GM18951 (cell line): ENCODE measurements around the gene DNAJB6.

ENCODE experiments used
- POLR2A ChIP-seq: IDR thresholded peaks from 4 replicates; pipeline ENCODE4 v1.6.1; 2011; ENCODE audit warnings: mild to moderate bottlenecking; ENCODE audit not compliant: insufficient read length, insufficient read depth; ENCODE audit errors: extremely low read depth
- in situ Hi-C: fragments of 300-500 bp; cut with MboI; formaldehyde crosslinking; loops from one replicate; pipeline ENCODE4 v1.12.0; 2022; ENCODE audit warnings: low sequenced_read_pairs, mixed read lengths, inconsistent platforms; ENCODE audit not compliant: unreplicated experiment

DNAJB6 gene

DNA sequence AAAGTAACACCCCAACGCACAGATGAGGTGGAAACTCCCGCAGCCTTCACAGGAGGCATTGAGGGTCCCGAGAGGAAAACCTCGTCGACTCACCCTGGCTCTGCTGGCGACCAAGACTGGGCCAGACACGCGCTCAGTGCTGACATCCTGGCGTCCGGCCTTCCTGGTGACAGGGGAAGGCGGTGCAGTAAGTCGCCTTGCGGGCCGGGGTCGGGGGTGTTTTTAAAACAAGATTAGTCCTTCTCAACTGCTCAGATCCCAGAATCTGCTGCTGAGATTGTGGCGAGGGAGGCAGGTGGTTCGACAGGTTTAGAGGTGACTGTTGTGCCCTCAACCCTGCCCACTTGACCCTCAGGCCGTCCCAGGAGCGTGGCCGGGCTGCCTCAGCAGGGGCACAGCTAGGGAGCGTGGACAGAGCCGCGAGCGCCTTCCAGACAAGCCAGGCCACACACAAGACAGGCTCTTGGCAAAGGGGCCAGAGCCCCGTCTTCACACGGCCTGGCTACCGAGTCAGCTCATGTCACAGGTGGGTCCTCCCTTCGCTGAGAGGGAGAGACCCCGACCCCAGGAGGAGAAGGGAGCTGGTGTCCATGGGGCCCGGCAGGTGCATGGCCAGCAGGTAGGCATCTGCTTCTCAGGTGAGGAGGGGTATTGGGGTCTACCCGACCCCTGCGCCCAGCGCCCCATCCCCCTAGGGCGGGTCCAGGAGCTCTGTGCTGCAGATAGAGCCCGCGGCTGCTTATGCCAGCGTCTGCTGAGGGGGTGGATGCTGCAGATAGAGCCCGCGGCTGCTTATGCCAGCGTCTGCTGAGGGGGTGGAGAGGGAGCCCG lies 81.6 kb downstream of the DNAJB6 start:
- in situ Hi-C loops: no loop called here
- TF ChIP-seq POLR2A: no peak

DNA sequence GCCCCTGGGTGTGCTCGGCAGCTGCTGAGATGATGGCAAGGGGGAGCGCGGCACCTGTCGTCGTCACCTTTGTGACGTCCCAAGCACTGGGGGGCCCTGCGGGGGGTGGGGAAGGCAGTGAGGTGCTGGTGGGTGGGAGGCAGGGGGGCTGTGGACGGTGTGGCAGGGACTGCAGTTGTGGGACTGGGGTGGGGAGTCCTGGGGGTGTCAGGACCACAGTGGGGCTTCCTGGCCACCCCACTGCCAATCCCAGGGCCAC lies 82.2 kb downstream of the DNAJB6 start:
- no peak for TF ChIP-seq POLR2A
- in situ Hi-C loops: no loop called here

DNA sequence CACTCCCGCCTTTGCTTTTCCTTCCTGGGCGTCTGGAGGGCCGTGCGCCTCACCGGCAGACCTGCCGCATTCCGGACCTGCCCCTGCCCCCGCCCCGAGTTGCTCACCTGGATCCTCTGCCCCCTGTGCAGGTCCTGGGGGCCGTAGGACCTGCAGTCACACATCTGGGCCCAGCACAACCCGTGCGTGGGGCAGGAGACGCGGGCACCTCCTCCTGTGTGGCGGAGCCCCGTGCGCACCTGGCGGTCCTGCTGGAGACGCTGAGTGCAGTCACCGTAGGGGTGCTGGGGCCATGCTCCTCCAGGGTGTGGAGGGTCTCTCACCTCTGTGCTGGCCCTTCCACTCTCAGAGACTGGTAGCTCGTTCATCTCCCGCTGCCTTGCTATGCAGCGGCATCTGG lies 85.5 kb downstream of the DNAJB6 start:
- no peak for TF ChIP-seq POLR2A
- in situ Hi-C loops: no loop called here

DNA sequence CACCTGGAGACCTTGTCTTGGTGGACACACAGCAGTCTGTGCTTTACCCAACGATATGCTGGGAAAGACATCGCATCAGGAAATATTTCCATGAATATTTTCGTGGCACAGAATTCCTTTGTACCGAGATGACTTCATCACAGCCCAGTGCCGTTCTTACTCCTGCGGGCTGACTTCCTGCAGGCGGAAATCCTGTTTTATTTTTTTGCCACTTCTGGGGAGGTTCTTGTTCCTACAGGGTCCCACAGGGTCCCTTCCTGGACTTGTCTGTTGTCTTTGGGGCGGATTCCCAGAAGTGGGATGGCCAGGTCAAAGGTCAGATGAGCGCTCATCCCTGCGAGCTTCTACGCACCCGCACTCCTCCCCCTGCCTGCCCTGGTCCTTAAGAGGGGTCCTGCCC lies 86.5 kb downstream of the DNAJB6 start:
- in situ Hi-C loops: no loop called here
- no peak for TF ChIP-seq POLR2A

DNA sequence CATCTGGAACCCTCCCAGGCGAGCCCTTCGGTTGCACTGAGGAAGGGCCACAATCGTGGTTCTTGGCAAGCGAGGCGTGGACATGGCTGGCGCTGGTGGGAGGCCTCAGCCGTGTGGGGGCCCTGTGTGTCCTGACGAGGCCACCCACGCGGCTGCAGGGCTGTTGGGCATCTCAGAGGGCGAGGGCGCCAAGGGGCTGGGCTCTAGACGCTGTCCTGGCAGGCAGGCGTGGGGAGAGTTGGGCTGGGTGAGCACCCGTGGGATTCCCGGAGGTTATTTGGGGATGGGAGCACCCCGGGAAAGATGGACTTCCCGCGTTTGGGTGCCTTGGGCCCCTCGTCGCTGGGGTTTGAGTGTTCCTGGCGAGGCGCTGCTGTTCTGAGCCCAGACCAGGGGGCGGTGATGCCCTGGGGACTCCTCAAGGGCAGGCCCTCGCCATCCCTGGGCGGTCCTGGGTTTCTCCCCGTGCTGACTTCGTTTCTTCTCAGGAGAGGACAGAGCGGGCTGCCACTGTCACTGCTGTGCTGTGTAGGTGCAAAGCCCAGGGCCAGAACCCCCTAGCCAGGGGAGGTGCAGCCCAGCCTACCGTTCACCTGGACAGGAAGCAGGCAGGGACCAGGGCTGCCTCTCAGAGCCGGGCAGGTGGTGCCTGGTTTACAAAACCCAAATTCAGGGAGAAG lies 87.2 kb downstream of the DNAJB6 start:
- in situ Hi-C loops: no loop called here
- TF ChIP-seq POLR2A: no peak

DNA sequence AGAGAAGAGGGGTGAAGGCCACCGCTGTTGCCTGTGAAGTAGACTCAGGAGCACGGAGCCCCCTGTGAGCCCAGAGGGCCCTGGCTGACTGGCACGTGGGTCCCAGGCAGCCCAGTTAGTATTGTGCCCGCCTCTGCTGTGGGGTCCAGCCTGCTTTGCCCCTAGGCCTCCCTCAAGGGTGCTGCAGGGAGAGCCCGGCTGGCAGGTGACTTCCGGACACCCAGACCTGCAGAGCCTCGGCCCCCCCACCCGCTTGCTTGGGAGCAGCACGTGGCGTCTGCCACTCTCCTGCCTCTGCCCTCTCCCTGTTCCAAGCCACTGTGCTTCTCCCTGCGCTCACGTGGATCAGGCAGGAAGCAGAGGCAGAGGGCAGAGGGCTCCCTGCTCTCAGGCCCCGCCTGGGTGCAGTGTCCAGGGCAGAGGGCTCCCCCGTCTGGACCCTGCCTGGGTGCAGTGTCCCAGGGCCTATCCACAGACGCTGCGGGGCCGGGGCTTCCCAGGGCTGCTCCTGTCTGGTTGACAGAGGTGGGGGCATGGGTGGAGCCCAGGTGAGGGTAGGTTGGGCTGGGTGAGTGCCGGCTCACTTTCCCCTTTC lies 88.4 kb downstream of the DNAJB6 start:
- in situ Hi-C loops: no loop called here

DNA sequence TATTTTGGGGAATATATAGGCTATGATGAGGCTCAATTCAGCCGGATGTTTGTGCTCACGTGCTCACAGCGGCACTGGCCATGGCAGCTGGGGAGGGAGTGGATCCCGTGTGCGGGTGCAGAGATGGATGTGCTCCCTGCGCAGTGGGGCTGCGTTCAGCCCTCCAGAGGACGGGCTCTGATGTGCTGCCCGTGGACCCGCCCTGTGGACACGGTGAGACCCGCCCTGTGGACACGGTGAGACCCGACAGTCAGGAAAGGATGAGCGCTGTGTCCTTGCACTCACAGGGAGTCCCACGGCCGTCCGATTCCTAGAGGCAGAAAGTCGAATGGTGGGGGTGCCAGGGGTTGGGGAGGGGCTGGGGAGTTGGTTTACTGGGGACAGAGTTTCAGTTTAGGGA lies 89.0 kb downstream of the DNAJB6 start:
- no peak for TF ChIP-seq POLR2A
- in situ Hi-C loops: no loop called here

More for the DNA sequence above, 88.4 kb downstream of the DNAJB6 start:
- no peak for TF ChIP-seq POLR2A

DNA sequence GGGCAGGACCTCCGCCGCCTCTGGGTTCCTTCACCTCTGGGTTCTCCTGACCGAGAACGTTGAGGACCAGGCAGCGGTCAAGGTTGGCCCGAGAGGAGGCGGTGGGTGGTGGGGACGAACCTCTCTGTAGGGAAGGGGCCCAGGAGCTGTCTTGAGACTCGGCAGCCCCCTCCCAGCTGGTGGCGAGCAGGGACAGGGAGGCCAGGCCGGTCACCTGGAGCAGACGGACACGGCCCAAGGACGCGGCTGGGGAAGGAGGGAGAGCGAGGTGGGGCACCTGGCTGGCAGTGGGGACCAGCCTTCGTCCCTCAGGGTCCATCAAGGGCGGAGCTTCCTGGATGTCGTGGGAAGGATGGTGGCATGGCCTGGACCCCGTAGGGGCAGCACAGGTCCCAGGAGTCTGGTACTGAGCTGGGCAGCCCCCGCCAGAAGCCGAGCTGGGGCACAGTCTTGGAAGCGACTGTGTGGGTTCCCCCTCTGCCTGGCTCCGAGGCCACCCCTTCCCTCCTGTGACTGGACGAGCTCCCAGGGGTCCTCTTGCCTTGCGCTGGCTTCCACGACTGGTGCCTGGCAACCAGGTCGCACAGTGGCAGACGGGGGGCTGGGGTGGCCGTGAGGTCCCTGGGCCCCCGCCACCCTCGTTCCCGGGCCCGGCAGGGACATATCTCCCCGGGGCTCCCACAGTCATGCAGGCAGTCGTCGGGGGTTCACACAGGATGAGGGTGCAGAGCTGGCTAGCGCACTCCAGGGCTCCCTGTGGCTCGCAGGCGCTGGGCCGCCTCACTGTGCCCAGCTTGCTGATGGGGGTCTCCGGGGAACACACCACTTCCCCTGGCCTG lies 89.9 kb downstream of the DNAJB6 start:
- in situ Hi-C loops: no loop called here
- no peak for TF ChIP-seq POLR2A

DNA sequence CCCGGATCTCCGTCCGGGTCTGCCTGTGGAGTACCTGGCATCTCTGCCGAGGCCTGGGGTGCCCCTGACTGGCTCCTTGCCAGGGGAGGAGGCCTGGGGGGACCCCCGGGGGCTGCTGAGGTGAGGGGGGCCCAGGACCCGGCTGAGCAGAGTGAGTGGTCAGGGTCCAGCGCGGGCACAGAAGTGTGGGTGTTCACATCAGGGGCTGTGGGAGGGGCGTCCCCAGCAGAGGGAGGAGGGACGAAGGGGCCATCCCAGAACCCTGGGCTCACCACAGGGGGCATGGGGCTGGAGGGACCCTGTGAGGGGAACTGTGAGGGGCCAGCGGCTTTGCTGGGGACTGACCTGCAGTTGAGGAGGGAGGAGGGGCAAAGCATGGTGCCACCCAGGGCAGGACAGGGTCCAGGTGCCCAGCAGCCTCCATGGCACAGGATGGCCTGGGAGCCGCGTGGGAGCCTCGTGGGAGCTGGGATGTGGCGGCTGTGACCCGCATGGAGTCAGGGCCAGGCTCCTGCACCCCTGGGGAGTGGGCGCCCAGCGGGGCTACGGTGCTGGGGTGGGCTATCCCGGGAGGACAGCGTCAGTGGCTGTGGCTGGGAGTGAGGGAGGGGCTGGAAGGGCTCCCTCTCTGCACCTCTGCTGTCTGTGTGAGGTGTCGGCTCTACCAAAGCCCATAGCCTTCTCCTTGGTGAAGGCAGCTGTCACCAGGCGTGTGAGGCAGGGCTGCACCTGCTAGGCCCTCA lies 91.2 kb downstream of the DNAJB6 start:
- in situ Hi-C loops: no loop called here
- no peak for TF ChIP-seq POLR2A

DNA sequence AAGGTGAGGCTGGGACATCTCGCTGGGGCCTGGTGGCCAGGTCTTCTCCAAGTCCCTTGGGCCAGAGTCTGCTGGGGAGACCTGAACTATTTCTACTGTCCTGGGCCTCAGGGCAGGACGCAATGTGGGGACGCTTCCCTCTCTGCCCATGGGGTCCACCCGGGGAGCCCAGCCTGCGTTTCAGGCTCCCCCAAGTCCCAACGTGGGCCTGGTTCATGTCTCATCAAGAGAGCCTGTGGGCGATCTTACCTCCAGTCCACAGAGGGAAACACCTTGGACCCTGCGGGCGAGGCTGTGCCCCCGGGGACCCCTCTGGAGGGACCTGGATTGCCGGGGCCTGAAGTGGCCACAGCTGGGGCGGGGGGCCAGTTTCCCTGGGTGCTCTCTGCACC lies 91.7 kb downstream of the DNAJB6 start:
- TF ChIP-seq POLR2A: no peak
- in situ Hi-C loops: no loop called here

DNA sequence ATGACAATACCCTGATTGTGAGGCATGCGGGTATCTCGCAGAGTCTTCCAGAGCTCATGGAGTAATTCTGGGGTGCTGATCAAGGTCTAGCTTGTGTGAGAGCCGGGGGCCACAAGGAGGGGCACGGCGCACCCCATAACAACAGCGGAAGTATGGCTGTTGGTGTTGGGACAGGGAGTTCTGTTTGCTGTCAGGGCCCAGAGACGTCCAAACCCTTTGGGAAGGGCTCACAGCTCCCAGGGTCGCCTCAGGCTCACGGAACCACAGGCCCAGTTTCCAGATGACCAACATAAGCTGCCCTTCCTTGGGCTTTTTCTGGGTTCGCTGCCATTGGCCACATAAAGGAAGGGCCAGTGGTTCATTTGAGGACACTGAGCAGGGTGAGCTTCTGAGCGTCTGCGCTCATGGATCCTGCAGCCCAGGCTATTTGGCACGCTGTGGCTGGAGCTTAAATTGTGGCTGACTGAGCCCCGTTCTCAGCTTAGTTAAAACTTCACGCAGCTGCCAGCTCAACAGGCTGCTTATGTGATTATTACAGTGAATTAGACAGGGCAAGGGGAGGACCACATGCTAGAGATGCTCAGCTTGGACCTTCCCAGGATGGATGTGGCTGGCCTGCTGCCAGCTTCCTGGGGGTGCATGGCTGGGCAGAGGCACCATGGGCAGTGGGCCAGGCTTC lies 92.3 kb downstream of the DNAJB6 start:
- no peak for TF ChIP-seq POLR2A
- in situ Hi-C loops: no loop called here

DNA sequence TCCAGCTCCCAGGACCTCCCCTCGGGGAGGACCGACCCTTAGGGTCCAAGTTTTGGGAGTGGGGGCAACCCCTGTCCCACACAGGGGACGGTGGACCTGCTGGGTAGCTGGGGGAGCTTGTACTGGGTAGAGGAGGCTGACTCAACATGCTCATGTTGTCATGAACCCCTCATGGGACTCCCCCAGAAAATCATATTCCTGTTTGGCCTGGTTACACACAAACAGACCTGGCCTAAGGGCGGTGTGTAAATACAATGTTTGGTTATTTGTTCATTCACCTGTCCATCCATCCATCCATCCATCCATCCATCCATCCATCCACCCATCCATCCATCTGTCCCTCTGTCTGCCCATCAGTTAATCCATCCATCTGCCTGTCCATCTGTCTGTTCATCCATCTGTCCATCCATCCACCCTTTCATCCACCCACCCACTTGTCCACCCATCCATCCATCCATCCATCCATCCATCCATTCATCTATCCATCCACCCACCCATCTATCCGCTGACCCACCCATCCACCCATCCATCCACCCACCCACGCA lies 92.9 kb downstream of the DNAJB6 start:
- no peak for TF ChIP-seq POLR2A
- in situ Hi-C loops: no loop called here
